Measurements from ENCODE around the gene MINAR1.

The MINAR1 gene

DNA sequence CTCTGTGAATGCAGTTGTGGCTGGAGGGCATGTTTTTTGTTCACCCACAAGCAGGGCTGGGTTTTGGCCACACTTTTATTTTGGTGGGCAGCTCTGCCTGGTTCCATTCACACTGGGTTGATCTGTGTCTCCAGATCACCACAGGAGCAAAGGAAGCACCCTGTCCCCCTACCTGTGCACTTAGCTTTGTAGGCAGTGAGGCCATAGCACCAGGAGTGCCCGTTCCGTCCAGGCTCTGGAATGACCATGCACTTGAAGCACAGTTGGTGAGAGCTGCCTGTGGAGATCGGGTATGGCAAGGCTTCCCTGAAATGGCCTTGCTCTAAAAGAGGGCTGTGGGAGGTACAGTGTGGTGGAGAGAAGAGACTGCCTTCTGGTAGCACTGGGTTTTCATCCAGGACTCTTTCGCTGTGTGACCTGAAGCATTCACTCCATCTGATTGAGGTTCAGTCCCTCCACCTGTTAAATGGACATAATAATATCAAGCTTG is 31.7 kb downstream of the MINAR1 start:
- Histone ChIP-seq H3K27me3 (ENCODE audit: control insufficient read depth, insufficient read depth, low read length, poor library complexity, severe bottlenecking) (no peaks in the 10 kb centered on the region), H3K4me1 (ENCODE audit: control insufficient read depth, insufficient read depth, low read length) (no peaks in the 10 kb centered on the region), H3K36me3 (ENCODE audit: control insufficient read depth, insufficient read depth, low read length) (no peaks in the 10 kb centered on the region), H3K9me3 (ENCODE audit: control insufficient read depth, low read length) (no peaks in the 10 kb centered on the region), H3K27ac (ENCODE audit: insufficient read depth, low read depth, low read length, poor library complexity, severe bottlenecking) (no peak overlapping the region), H3K4me3 (ENCODE audit: insufficient read depth, low read depth, low read length) (no peak overlapping the region)
- WGBS, 2 experiments: 87 to 89% methylated on average over 4 of the region's 4 CpGs

DNA sequence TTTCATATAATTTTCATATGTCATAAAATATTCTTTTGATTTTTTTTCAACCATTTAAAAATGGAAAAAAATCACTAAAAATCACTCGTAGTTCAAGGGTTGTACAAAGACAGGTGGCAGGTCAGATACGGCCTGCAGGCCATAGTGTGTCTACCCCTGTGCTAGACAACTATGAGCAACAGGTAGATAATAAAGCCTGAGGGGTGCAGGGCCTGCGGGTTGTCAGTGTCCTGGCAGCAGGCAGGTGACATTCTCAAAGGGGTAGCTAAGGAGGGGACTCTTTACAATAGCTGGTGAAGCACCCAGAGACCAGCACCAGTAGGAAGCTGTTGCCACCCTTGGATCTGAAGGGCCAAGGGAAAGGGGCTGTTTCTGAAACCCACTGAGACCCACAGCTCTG is 34.4 kb downstream of the MINAR1 start:
- Histone ChIP-seq H3K36me3 (ENCODE audit: control insufficient read depth, insufficient read depth, low read length) (no peaks in the 10 kb centered on the region), H3K4me1 (ENCODE audit: control insufficient read depth, insufficient read depth, low read length) (no peaks in the 10 kb centered on the region), H3K27ac (ENCODE audit: insufficient read depth, low read depth, low read length, poor library complexity, severe bottlenecking) (no peak overlapping the region), H3K9me3 (ENCODE audit: control insufficient read depth, low read length) (no peaks in the 10 kb centered on the region), H3K4me3 (ENCODE audit: insufficient read depth, low read depth, low read length) (no peak overlapping the region), H3K27me3 (ENCODE audit: control insufficient read depth, insufficient read depth, low read length, poor library complexity, severe bottlenecking) (no peaks in the 10 kb centered on the region)
- 93 to 97% methylated on average over 3 of the region's 3 CpGs for WGBS, 2 experiments

DNA sequence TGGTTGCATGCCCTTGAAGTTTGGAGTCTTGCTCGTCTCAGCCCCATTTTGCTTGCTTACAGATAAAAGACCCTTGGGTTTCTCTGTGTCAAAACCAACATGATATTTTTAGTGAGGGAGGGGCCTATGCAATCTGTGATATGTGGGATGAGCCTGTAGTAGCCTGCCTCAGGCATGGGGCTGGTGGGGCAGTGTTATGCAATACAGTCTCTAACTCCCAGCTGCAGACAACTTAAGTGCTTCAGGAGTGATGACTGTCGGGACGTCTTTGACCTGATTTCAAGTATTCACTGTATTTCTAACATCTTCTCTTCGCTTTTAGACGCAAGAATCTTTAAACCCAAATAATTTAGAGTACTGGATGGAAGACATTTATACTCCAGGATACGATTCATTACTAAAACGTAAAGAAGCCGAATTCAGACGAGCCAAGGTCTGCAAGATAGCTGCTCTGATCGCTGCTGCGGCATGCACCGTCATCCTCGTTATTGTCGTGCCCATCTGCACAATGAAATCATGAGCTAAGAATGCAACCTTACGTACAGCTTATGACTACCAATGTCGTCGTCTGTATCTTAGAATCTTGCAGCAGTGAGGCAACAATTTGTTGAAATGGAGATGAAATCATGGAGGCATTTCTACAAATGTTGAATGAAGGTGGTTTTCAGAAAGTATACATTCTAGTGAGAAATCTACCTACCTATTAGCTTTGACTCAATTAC is 35.9 kb downstream of the MINAR1 start:
- H3K9me3 ChIP-seq (ENCODE audit: control insufficient read depth, low read length): no peaks in the 10 kb centered on the region
- H3K4me1 ChIP-seq (ENCODE audit: control insufficient read depth, insufficient read depth, low read length): no peaks in the 10 kb centered on the region
- no peak overlapping the region for H3K4me3 ChIP-seq (ENCODE audit: insufficient read depth, low read depth, low read length)
- no peaks in the 10 kb centered on the region for H3K36me3 ChIP-seq (ENCODE audit: control insufficient read depth, insufficient read depth, low read length)
- no peaks in the 10 kb centered on the region for H3K27me3 ChIP-seq (ENCODE audit: control insufficient read depth, insufficient read depth, low read length, poor library complexity, severe bottlenecking)
- no peak overlapping the region for H3K27ac ChIP-seq (ENCODE audit: insufficient read depth, low read depth, low read length, poor library complexity, severe bottlenecking)
- WGBS, 2 experiments: 93 to 94% methylated on average over 17 of the region's 17 CpGs

DNA sequence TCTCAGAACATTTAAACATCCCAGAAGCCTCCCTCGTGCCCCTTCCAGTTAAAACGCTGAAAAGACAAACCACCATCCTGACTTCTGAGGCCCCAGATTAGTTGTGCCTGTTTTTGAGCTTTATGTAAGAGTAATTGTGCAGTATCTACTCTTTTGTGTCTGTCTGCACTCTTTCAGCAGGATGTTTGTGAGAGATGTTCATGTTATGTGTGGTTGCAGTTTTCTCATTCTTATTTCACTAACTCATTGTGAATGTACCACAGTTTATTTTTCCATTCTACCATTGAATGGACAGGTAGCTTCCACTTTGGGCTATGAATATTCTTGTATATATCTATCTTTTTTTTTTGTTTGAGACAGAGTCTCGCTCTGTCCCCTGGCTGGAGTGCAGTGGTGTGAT is 40.3 kb downstream of the MINAR1 start:
- H3K36me3 ChIP-seq (ENCODE audit: control insufficient read depth, insufficient read depth, low read length): no peaks in the 10 kb centered on the region
- H3K9me3 ChIP-seq (ENCODE audit: control insufficient read depth, low read length): no peaks in the 10 kb centered on the region
- 90 to 100% methylated on average over 3 of the region's 3 CpGs for WGBS, 2 experiments
- no peaks in the 10 kb centered on the region for H3K27me3 ChIP-seq (ENCODE audit: control insufficient read depth, insufficient read depth, low read length, poor library complexity, severe bottlenecking)
- H3K27ac ChIP-seq (ENCODE audit: insufficient read depth, low read depth, low read length, poor library complexity, severe bottlenecking): no peak overlapping the region
- no peak overlapping the region for H3K4me3 ChIP-seq (ENCODE audit: insufficient read depth, low read depth, low read length)
- no peaks in the 10 kb centered on the region for H3K4me1 ChIP-seq (ENCODE audit: control insufficient read depth, insufficient read depth, low read length)

DNA sequence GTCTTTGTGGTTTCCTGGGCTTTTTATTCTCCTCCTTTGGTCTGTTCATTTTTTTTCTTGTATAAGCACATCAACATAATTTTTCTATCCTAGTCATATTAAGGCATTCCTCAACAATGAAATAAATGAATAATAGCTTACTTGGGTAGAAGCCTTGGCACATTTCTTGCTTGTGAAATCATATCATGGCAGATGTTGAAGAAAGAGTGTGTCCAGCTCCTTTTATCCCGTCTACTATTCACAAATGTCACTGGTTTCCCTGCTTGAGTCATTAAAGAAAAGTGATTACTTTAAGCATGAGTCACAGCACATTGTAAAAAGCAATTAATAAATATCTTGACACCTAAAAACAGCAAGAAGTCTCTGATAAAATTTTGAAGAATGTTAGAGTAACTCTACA is 42.1 kb downstream of the MINAR1 start:
- Histone ChIP-seq H3K36me3 (ENCODE audit: control insufficient read depth, insufficient read depth, low read length) (no peaks in the 10 kb centered on the region), H3K4me1 (ENCODE audit: control insufficient read depth, insufficient read depth, low read length) (no peaks in the 10 kb centered on the region), H3K9me3 (ENCODE audit: control insufficient read depth, low read length) (no peaks in the 10 kb centered on the region), H3K4me3 (ENCODE audit: insufficient read depth, low read depth, low read length) (no peak overlapping the region), H3K27ac (ENCODE audit: insufficient read depth, low read depth, low read length, poor library complexity, severe bottlenecking) (no peak overlapping the region), H3K27me3 (ENCODE audit: control insufficient read depth, insufficient read depth, low read length, poor library complexity, severe bottlenecking) (no peaks in the 10 kb centered on the region)
- WGBS, 2 experiments: 100% methylated on average over 1 of the region's 1 CpG

DNA sequence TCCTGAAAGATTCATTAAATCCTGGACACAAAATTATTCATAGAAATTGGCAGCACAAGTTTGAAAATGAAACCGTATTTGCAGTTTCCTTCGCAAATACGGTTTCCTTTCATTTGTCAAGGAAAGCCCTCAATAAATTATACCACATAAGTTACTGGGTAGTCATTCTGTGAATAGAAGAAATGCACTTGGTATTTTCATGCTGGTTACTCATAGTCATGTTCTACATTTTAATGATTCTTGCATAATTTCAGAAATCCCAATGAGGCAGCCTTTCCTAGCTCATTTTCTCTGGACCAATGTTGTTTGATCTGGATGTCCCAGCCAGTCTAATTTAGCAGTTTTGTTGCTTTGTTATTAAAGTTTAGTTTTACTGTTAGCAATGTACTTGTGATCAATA is 43.2 kb downstream of the MINAR1 start:
- WGBS, 2 experiments: 89 to 91% methylated on average over 3 of the region's 3 CpGs
- no peak overlapping the region for H3K27ac ChIP-seq (ENCODE audit: insufficient read depth, low read depth, low read length, poor library complexity, severe bottlenecking)
- H3K4me3 ChIP-seq (ENCODE audit: insufficient read depth, low read depth, low read length): no peak overlapping the region
- no peaks in the 10 kb centered on the region for H3K9me3 ChIP-seq (ENCODE audit: control insufficient read depth, low read length)
- H3K36me3 ChIP-seq (ENCODE audit: control insufficient read depth, insufficient read depth, low read length): no peaks in the 10 kb centered on the region
- H3K27me3 ChIP-seq (ENCODE audit: control insufficient read depth, insufficient read depth, low read length, poor library complexity, severe bottlenecking): no peaks in the 10 kb centered on the region
- H3K4me1 ChIP-seq (ENCODE audit: control insufficient read depth, insufficient read depth, low read length): no peaks in the 10 kb centered on the region

DNA sequence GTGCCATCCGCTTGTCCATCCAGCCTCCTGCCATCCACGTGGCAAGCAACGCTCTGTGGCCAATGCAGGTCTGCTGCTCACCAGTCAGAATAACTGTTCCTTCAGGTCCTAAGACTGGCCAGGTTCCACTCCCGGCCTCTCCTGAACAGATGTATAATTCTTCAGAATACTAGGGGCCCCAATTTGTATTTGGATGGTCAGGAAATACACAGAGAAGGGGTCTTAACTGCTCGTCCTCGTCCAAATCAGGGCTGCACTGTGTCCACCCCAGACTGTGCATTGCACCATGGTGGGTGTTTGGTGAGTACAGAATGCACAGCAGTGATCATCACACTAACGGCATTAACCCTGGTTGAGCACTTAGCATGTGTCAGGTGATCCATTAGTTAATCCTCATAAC is 46.0 kb downstream of the MINAR1 start:
- no peaks in the 10 kb centered on the region for H3K9me3 ChIP-seq (ENCODE audit: control insufficient read depth, low read length)
- H3K4me3 ChIP-seq (ENCODE audit: insufficient read depth, low read depth, low read length): no peak overlapping the region
- 87% methylated on average over 7 of the region's 7 CpGs for WGBS, 2 experiments
- H3K27ac ChIP-seq (ENCODE audit: insufficient read depth, low read depth, low read length, poor library complexity, severe bottlenecking): no peak overlapping the region
- no peaks in the 10 kb centered on the region for H3K4me1 ChIP-seq (ENCODE audit: control insufficient read depth, insufficient read depth, low read length)
- no peaks in the 10 kb centered on the region for H3K36me3 ChIP-seq (ENCODE audit: control insufficient read depth, insufficient read depth, low read length)
- H3K27me3 ChIP-seq (ENCODE audit: control insufficient read depth, insufficient read depth, low read length, poor library complexity, severe bottlenecking): no peaks in the 10 kb centered on the region

DNA sequence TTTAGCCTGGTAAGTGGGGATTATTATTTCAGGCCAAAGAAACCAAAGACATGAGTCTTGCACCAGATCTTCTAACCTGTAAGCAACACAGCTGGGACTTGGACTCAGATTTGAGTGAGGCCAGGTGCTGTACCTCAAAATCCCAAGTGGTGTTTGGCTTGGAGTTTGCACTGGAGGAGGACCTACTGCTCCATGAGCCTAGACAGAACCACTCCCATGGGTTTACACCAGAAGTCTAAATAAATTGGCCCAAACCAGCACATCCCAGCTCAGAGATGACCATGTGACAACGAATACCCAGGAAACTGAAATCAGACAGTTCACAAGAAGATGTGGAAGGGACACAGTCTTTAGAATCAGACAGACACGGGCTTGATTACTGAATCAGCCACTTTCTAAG is 47.5 kb downstream of the MINAR1 start:
- no peak overlapping the region for H3K27ac ChIP-seq (ENCODE audit: insufficient read depth, low read depth, low read length, poor library complexity, severe bottlenecking)
- no peak overlapping the region for H3K4me3 ChIP-seq (ENCODE audit: insufficient read depth, low read depth, low read length)
- 87 to 91% methylated on average over 2 of the region's 2 CpGs for WGBS, 2 experiments
- H3K9me3 ChIP-seq (ENCODE audit: control insufficient read depth, low read length): no peaks in the 10 kb centered on the region
- H3K36me3 ChIP-seq (ENCODE audit: control insufficient read depth, insufficient read depth, low read length): no peaks in the 10 kb centered on the region
- H3K4me1 ChIP-seq (ENCODE audit: control insufficient read depth, insufficient read depth, low read length): no peaks in the 10 kb centered on the region
- no peaks in the 10 kb centered on the region for H3K27me3 ChIP-seq (ENCODE audit: control insufficient read depth, insufficient read depth, low read length, poor library complexity, severe bottlenecking)

DNA sequence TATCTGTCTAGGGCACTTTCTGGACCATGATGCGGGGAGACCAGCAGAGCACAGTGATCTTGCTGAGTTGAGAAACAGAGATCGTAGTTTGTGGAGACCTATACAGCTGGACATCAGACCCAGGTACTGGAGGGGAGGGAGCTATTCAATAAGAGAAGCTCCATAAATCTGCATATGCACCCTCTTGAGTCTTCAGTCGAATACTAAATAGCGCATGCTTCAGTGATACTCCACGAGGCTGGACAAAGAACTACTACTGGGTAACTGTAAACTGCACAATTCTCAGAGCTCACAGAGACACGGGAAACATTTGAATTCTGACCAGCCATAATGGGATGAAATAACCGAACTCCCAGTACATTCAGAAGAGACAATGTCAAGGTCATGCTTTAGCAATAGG is 49.7 kb downstream of the MINAR1 start:
- Histone ChIP-seq H3K4me3 (ENCODE audit: insufficient read depth, low read depth, low read length) (no peak overlapping the region), H3K27me3 (ENCODE audit: control insufficient read depth, insufficient read depth, low read length, poor library complexity, severe bottlenecking) (no peaks in the 10 kb centered on the region), H3K4me1 (ENCODE audit: control insufficient read depth, insufficient read depth, low read length) (no peaks in the 10 kb centered on the region), H3K27ac (ENCODE audit: insufficient read depth, low read depth, low read length, poor library complexity, severe bottlenecking) (no peak overlapping the region), H3K36me3 (ENCODE audit: control insufficient read depth, insufficient read depth, low read length) (no peaks in the 10 kb centered on the region), H3K9me3 (ENCODE audit: control insufficient read depth, low read length) (no peaks in the 10 kb centered on the region)
- WGBS, 2 experiments: 86 to 87% methylated on average over 7 of the region's 7 CpGs

Data from ectodermal cell (in vitro differentiated cells).